ENCODE measurements around the gene BEND5.

BEND5 gene

DNA sequence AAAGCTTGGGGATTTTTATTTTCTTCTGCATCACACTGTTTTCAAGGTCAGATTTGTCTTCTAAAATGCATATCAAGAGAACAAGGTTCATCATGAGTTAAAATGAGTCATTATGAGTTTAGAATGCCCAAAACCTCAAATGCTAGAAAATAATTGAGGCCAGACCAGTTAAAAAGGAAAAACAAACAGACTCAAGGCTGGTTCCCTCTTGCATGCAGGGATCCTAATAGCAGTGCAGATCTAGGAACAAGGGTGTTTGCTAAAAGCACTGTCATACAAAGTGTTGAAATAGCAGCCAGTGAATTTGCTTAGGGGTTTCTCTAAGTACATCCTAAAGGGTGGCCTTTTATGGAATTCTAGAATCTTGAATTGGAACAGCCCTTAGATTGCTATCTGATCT lies 15.3 kb downstream of the BEND5 start:
- DNase-seq: no peak

DNA sequence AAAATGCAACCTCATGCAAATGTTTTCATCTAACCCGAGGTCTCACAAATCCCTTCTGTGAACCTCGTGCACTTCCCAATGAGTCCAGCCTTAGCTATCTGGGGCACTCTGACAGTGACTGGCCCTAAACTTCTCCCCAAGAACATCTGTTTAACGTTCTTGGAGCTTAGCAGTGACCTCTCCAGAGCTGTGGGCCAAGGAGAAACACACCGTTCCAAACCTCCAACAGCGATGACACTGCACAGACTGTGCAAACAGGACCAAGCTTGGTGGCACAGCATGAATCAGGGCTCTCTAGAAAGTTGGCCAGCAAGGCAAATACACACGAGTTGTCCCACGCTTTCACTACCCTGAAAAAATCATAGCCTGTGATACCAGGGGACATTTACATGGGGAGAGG lies 15.8 kb downstream of the BEND5 start:
- no peak for DNase-seq

DNA sequence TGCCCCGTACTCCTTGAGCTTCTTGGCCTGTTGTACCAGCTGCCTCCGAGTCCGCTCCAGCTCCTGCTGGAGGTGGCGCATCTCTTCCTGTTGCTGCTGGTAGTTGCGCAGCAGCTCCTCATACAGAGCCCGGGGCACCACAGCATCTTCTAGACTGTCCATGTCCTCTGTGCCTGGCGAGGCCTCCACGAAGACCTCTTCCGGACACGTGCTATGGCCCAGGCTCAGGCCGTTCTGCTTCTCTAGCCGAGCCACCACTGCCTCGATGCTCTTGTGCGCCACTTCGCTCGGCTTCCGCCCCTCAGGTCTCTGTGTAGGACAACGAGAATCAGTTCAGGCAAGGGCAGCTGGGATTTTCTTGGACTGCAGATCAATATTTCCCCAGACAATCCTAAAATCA lies 17.7 kb downstream of the BEND5 start:
- DNase-seq: no peak

DNA sequence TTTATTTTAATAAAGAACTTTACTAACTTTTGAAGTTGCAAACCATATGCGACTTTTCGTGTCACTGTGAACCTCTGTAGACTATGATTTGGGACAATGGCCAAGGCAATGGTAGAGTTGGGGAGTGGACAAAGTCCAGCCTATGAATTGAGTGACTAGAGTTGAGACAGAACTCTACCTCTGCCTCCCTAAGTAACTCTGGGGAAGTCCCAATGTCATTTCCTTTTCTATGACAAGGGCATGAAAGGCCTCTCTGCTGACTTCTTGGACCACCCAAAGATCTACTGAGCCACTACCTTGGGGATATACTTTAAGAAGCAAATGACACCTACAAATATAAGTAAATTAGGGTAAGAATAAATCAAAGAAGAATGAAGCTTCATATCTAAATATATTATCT lies 19.3 kb downstream of the BEND5 start:
- no peak for DNase-seq

DNA sequence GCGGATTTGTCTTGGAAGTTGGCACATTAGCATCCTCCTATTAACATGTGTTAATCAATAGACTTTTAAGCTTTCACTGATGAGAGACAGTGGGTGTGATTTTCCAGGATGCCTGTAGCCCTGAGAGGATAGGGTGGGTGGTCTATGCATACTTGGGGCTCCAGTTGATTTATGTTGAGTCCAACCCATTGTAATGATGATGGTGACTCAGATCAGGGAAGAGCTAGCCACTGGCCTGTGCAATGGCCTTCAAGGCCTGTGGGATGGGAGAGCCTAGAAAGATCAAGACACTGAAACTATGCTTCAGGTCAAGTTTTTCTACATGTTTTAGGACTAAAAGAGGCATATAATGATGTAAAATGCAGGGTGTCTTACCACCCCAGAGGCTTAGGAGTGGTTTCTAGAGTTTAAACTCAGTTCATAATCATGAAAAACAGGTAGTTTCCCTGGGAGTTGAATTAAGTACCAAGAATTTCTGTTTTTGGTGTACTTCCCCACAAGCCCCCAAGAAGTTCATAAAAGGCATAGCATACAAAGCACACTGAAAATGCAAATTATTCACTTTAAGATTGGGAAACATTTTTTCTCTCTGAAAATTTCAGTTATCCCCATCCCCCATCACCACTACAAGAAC lies 19.9 kb downstream of the BEND5 start:
- DNase-seq: no peak

DNA sequence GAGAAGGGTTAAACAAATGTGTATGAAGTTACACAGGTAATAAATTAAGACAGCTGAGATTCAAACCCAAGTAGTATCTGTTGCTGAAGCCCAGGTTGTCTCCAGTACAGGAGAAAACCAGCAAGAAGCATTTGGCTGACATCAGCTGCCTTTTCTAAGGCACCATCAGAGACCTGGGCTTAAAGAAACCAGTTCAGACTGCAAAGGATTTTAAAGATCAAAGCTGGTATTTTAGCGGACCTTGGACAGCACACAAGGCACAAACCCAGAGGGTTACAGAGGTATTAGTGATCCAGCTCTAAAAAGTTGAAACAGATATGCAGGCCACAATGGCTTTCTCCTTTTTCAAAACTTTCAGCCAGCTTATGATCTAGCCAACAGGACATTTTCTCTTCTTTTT lies 23.4 kb downstream of the BEND5 start:
- DNase-seq: no peak

DNA sequence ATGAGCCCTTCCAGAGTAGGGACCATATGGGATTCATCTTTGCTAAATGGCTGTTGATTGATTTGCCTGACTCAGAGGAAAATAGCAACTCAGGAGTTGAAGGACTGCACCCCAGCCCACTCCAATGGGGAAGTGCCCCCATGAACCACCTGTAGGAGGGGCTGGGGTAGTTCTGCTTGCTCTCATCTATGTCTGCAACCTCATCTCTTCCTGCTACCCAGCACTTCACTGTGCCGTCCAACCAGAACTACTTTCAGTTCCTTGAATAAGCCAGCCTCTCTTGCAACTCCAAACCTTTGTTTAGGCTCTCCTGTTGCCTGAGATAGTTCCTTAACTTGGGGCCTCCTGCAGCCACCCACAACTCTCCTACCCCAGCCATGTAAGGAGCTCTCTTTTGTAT lies 26.6 kb downstream of the BEND5 start:
- DNase-seq: no peak

DNA sequence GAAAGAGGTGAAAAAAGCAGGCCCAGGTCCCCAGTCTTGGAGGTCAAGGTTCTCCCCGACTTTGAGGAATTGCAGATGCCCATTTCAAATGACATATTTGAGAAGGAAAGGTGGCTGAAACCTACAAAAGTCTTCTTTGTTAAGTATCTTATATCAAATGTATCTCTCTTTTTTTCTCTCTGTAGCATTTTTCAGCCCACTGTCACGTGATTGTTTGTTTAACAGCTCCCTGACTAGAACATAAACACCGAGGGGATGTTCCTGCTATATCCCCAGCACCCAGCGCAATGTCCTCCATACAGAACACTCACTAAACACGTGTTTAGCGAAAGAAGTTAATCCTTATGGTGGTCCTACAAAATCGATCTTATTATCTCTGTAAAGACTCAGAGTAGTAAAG lies 27.6 kb downstream of the BEND5 start:
- no peak for DNase-seq

DNA sequence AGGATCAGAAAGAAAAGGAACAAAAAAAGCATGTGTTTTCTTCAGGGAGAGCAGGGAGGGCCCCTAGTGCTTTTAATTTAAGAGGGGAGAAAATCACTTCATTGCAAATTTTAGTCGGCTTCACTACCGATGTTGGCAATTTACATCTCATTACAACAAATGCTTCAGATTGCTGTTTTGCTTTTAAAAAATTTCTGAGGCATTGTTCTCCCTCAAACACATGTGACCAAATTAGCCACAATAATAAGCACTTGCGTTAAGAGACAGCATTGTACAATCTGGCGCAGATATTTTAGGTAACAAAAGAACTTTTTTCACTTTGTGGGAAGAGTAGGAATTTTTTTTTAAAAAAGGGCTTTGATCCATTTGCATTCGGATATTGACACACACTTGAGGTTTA lies 29.8 kb downstream of the BEND5 start:
- no peak for DNase-seq

DNA sequence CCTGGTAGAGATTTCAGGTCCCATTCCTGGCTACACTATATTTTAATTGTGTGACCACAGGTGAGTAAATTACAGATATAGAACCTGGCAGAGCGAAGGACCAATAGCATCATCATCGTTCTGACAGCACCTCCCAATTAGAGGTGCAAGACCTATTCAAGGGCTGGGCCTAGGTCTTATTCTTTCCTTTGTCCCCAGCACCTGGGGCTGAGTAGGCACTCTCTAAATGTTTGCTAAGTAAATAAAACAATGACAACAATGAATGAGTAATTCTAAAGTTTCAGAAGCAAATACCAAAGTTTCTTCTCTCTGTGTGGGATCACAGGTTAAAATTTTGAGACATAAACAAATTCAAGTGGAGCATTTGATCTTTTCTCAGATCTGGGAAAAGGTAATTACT lies 32.7 kb downstream of the BEND5 start:
- no peak for DNase-seq

DNA sequence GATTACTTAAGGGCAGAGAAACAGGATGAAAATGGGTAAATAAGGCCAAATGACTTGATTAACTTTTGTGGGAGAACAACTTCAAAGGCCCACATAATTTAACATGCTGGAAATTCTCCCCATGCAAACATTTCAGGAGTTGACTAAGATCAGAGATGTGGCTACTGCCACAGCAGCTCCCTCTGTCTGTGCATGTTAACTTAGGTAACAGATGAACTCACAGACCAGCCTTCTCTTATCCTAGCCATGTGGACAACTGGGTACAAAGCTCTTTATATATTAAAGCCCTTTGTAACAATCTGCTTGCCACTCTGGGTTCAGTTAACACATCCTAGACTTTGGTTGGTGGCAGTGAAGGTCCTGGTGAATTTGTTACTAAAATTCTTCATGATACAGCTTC lies 33.2 kb downstream of the BEND5 start:
- DNase-seq: no peak

DNA sequence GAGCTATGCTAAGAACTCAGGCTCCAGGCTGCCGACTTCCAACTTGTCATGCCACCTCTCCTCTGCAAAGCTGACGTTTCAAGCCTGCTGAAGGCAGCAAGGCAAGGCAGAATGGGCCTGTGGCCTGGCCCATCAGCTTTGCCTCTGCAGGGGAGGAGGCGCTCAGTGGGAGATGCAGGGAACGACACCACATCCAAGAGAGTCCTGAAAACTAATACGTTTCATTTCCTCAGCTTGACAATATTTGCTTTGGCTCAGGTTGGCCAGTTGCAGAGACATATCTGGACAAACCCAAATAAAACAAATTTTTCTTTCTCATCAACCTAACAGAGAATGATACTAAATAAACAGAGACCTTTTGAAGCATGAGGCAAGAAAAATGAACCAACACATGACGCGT lies 35.3 kb downstream of the BEND5 start:
- no peak for DNase-seq

DNA sequence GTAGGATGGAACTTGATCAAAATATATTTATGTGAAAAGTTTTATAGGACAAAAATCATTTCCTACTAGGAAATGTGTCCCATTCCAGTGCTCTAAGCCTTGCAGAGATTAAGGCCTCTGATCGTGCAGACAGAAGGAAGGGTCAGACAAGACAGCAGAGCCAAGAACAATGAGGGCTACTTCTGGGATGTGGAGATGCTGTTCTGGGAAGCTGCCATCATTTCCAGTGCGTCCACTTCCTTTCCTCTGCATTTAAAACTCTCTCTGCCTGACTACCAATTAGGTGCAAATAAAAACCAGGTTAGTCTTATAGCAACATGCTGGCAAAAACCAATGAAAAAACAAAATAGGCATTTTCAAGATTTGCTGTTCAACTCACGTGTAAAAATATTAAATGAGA lies 36.1 kb downstream of the BEND5 start:
- no peak for DNase-seq

DNA sequence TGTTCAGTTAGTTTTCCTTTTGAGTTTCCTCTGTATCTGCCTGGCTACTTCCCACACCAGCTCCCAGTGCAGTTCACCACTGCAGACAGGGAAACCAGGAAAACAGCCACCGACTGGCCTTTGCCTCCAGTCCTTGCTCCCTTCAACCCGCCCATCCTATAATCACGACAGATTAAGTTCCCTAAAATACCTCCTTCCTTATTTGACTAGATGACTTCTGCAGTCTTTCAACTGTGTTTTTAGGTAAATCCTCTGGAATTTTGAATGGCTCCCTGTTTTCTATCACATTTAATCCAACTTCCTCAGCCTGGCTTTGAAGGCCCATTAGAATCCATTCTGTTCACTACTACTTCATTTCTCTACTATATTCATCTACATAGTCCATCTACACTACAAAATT lies 37.6 kb downstream of the BEND5 start:
- DNase-seq: no peak

DNA sequence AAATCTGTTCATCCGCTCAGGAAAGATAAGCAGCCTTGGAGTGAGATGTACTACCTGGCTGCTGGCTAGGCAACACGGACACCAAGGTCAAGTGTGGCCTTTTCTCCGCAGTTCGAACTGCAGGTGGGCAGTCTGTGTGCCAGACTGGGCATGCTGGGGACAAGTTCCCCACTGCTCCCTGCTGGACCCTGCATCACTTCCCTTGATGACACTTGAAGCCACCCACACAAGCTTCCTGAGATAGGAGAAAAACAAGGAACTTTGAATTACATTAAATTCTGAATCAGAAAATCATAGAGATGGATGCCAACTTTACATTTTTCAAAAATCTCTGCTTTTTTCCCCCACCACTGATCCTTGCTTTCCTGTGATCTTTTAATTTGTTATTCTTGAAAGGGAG lies 38.3 kb downstream of the BEND5 start:
- DNase-seq: no peak

DNA sequence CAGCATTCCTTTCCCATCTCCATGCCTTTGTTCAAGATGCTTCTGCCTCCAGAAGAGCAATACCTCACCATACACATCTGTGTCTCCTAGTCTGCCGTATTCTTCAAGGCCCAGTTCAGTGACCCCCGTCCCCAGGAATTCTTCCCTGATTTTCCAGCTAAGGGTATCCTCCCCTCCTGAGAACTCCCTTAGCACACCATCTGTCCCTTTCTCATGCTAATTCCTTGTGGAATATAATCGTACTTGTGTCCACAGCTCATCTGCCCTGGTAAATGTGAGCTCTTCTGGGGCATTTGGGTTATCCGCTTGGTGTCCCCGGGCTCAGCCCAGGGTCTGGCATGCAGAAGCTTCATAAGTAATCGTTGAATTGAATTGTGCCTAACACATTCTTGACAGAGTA lies 40.9 kb downstream of the BEND5 start:
- no peak for DNase-seq

DNA sequence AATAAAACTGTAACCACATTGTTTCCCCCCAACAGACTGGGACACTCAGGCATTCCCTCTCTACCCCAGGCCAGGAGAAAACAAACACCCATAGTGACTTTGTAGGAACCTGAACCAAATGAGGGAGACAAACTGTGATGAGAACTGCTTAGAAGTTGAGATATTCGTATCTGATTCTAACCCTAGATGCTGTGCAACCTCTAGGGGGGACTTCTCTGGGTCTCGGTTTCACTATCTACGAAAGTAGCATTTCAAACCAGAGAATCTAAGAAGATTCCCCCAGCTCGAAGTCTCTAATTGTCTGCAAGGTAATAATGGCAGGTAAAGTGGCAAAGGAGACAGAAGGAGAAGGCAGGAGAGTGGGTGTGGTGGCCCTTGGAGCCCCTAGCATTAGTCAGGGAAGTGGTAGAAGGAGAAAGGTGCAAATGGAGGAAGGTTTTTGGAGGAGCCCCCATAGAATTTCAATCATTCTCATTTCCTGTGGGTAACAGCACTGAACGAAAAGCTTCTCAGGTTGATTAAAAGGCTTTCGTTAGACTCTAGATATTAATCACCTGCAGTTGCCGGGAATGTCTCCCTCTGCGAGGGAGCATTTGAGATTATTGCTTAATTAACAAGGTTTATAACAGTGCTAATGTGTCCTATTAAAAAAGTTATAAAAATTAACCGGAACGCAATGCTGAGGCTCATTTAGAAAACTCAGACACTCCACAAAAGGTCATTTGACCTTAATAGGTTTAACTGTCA lies 46.4 kb downstream of the BEND5 start:
- no peak for DNase-seq

DNA sequence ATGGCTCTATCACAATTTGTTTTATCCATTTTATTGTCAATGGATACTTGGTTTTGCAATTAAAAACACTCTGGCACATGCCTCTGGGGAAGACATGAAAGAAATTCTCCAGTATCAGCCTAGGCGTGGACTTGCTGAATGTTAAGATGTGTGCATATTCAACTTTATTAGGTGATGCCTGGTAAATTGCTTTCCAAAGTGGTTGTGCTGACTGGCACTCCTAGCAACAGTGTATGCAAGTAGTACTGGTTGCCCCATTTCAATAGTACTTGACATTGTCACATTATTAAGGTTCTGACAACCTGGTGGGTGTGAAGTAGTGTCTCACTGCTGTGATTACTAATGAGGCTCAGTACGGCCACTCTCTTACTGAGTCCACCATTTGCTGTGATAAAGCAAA lies 48.1 kb downstream of the BEND5 start:
- DNase-seq: no peak

DNA sequence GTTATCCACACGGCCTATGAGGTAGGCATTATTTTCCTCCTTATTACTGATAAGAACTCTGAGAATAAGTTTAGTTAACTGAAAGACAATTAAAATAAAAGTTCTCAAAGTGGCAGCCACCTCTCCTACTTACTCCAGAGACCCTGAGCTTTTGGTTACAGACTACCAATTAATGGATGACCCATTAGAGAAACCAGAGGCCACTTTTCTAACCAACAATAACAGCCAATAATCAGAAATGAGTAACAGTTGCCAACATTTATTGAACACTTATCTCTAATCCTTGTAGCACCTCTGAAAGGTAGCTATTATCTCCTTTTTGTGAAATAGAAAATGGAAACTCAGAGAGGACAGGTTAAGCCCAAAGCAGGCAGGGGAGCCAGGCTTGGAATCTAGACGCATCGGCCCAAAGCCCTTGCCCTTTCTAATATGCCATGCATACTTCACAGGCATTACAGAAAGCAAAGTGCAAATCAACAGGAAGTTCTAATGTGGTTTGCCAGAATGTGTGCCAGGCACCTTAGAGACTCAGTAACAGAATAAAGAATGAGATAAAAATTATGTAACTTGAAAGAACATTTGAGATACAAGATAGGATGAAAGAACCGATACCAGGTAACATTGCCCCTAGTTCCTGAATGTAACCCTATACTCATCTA lies 50.0 kb downstream of the BEND5 start:
- DNase-seq: no peak

DNA sequence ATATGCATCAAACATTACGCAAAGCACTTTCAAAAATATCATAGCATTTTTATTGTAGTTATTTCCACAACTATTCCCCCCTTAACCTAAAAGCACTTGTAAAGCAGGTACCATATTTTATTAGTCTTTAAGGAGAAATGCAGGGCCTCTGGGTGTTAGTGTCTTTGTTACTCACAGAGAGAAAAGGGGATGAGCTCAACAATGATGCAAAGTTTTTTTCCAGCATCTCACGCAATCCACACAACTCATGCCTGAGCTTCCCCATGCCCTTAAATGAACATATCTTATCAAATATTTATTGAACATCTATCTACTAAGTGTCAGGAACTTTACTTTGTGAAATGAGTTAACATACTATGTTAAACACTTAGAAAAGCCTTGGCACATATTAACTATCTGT lies 50.6 kb downstream of the BEND5 start:
- DNase-seq: no peak

DNA sequence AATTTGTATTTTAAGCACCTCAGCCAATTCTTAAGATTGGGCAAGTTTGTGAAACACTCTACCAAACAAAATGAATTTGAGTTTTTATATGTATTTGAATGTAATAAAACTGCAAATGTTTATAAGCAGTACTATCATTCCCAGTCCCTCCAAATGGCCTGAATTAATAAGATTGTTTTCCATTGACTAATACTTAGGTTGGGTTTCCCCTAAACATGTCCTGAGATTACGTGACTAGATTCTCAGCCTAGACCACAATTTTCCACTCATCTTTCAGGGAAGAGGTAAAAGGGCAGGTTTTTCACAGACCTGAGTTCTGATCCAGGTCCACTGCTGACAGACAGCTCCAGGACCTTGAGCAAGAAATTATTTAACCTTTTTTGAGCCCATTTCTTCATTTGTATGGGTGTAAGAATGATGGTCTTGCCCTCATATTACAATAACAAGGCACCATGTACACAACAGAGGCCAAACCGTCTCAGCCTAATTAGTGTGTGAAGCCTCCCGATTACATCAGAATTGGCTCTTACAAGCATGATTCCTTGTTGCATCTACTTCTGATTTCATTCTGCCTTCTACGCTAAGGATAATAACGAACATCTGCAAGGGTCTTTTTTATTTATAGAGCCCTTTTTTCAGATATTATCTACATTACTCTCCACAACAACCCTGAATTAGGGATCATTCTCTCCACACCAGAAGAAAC lies 51.2 kb downstream of the BEND5 start:
- no peak for DNase-seq

DNA sequence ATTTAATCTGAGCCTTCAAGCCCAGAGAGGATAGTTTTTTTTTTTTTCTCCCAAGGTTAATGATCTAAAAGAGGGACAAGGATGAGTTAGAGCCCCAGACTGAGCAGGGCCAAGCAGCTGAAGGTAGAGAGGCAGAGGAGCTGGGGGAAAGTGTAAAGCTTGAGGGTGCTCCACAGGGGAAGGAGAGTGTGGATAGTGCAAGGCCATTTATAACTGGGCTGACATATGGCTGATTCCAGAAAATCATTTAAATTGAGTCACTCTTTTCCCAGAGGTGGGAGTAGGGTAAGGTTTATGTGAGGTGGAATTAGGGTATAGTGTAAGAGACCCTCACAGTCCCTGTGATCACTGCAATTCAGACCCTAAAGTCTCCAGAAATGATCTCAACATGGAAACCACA lies 55.8 kb downstream of the BEND5 start:
- DNase-seq: no peak

DNA sequence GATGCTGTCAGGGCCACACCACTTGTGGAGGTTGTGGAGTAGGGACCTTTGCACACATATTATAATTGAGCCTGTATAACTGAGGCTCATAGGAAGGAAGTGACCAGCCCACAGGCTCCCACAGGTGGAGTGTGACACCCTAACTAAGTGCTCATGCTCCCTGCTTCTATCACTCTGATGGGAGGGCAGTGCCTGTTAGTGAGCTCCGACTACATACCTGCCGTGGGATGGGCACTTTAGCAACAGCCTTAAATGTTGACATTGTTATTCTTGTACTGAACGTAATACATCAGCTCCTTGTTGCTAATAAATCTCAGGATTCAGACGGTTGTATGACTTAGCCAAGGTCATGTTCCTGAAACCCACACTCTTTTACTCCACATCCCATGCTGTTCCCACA lies 58.0 kb downstream of the BEND5 start:
- no peak for DNase-seq

DNA sequence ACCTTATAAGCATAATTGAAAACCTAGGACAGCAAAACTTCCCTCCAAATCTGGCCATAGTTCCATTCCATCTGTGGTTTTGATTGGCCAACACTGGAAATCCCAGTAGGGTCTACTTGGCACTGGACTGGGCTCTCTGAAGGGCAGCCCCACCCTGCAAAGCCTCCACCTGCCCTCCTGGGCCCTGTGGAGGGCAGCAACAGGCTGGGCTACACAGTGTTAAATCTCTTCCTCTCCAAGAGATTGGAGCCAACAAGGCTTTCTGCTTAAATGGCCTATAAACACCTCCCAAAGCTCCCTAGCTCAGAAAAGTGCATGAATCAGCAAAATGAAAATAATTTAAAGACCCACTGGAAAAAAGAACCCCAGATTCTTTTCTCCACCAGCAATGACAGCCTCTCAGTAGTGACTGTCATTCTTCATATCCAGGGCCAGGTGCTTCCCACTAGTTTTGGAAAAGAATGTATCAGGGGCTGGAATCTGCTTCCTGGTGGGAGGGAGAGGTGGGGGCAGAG lies 58.5 kb downstream of the BEND5 start:
- no peak for DNase-seq
